Right lobe of liver (tissue), 6 donors: ENCODE measurements around the gene DDIT4L. TPM values are rescaled to one million over a fixed set of nuclear protein-coding genes. Genes with fewer than 3 reads are reported as not detected.

ENCODE experiments used
- ATAC-seq, 4 donors: fragments of 200-7000 bp; cut with Tn5 transposase; one replicate each; pipeline ENCODE4 v1.9.1; 2020; ENCODE audit warnings: mild to moderate bottlenecking in 4 of 4, moderate library complexity in 4 of 4
- DNase-seq, 3 donors: peaks; one replicate each; pipeline ENCODE4 v3.0.0-alpha.2; 2020
- H3K27ac ChIP-seq, 3 donors: fragments of 200-600 bp; one replicate each; pipeline ENCODE4 v1.8.0; 2022
- H3K27me3 ChIP-seq, 2 donors: fragments of 200-600 bp; one replicate each; pipeline ENCODE4 v1.8.0; 2022
- H3K36me3 ChIP-seq, 4 donors: fragments of 200-600 bp; sonication (generic) in 1 of 4; one replicate each; pipeline versions ENCODE4 v1.5.1 to v1.8.0; 2017 to 2022; ENCODE audit warnings: control low read depth in 1 of 4
- H3K4me1 ChIP-seq, 4 donors: fragments of 200-600 bp; sonication (generic) in 1 of 4; one replicate each; pipeline versions ENCODE4 v1.5.1 to v1.8.0; 2017 to 2022; ENCODE audit warnings: control low read depth in 1 of 4
- H3K4me3 ChIP-seq, 3 donors: fragments of 200-600 bp; one replicate each; pipeline ENCODE4 v1.8.0; 2022
- H3K9me3 ChIP-seq, 4 donors: fragments of 200-600 bp; sonication (generic) in 1 of 4; one replicate each; pipeline versions ENCODE4 v1.5.1 to v1.8.0; 2017 to 2022; ENCODE audit warnings: control low read depth in 1 of 4
- POLR2A ChIP-seq: fragments of 450-650 bp; IDR thresholded peaks from one replicate; pipeline ENCODE4 v1.6.1; 2017; ENCODE audit warnings: antibody characterized with exemption, mild to moderate bottlenecking
- WGBS: methylation state at CpG from one replicate; pipeline ENCODE4 v1.1.6; 2018; ENCODE audit warnings: low coverage, low lambda C conversion rate; ENCODE audit not compliant: insufficient coverage; ENCODE audit errors: missing lambda C conversion rate; 5-methylcytosine and 5-hydroxymethylcytosine counted together
- intact Hi-C, 2 donors: fragments of 100-400 bp; cut with DNase I; formaldehyde crosslinking; loops; one replicate each; pipeline versions ENCODE4 v1.11.2 to v1.14.1; 2022
- long read RNA-seq: library from polyadenylated mRNA; unstranded; transcript quantifications from one replicate; pipeline ENCODE4 v2.0.0, GENCODE V29; 2019
- total RNA-seq, 6 experiments: library from RNA; depleted of rRNA in 2 of 6; stranded (reverse); fragments of >200 nt in 2 of 6; fragmentation: NEBNext Ultra II Directional in 3 of 6; extraction: Animal tissue kit (Norgen Biotek cat#: 25700) in 3 of 6; gene quantifications; one replicate each; pipeline versions ENCODE4 v1.1.0 to v1.2.4, GENCODE V29; 2016 to 2023
- TF ChIP-seq, protein P1 (sequence below), 4 donors: fragments of 200-600 bp in 3 of 4; fragments of 450-650 bp in 1 of 4; IDR thresholded peaks; one replicate each; pipeline versions ENCODE4 v1.5.1 to v1.8.0; 2016 to 2022; ENCODE audit warnings: antibody characterized with exemption in 4 of 4, mild to moderate bottlenecking in 2 of 4
- donor health status: DM: no; HTN: yes; CAD: no.
- donor health status: DM: no; HTN: no; CAD: no.
- donor health status: DM: no; HTN: no; CAD: no.
- donor health status: DM: no; HTN: yes; CAD: no.
- donor health status: DM: no; HTN: yes; CAD: no.

The DDIT4L gene, protein sequence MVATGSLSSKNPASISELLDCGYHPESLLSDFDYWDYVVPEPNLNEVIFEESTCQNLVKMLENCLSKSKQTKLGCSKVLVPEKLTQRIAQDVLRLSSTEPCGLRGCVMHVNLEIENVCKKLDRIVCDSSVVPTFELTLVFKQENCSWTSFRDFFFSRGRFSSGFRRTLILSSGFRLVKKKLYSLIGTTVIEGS
- under 1 TPM; 0.07 to 0.46 (median 0.22) TPM for total RNA-seq
- long read RNA-seq: 0 reads

DNA sequence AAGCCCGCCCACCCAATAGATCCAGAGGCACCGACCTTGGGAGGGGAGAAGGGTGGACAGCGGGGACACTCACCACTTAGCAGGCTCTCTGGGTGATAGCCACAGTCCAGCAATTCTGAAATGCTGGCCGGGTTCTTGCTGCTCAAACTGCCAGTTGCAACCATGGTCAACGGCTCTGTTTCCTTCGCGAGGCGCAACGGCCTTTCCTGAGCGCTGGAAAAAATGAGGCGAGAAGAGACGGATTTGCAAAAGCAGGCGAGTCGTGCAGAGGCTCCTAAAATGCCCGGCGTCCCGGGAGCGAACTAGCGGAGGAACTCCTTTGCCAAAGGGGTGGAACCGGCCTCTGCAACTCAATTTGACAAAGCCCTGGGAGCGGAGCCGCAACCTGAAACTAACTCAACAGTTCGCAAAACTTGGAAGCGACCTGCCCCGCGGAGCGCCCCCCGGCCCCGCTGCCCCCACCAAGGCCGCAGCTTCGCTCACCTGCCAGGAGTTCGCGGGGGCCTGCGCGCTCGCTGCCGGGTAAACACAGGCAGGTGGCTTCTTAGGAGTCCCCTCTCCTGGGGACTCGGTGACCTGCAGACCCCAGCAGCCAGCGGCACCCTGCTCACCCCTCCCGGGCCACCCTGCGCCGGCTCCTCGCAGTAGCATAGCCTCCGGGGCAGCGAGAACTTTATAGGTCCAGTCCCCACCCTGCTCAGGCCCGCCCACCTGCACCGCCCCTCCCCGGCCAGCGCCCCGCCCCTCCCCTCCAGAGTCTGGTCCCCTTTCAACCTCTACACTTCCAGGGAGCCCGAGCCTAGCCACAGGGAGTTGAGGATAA, at the start of gene DDIT4L:
Gene DDIT4L (minus strand): TSS at position 649 of the 823 bp plus-strand sequence. CDS start 485 bp downstream, at position 164.
- no peaks in the 10 kb centered on the region for H3K27me3 ChIP-seq
- intact Hi-C loops: no loop called here
- ATAC-seq (peak; percentile 76 to 87 (median 84)), DNase-seq (peak; percentile 40 to 58 (median 53))
- H3K36me3 ChIP-seq: no peaks in the 10 kb centered on the region
- peaks cover 0 to 8% (median 3%) of the 10 kb centered on the region in 4 donors for H3K4me1 ChIP-seq
- TF ChIP-seq, protein P1, sequence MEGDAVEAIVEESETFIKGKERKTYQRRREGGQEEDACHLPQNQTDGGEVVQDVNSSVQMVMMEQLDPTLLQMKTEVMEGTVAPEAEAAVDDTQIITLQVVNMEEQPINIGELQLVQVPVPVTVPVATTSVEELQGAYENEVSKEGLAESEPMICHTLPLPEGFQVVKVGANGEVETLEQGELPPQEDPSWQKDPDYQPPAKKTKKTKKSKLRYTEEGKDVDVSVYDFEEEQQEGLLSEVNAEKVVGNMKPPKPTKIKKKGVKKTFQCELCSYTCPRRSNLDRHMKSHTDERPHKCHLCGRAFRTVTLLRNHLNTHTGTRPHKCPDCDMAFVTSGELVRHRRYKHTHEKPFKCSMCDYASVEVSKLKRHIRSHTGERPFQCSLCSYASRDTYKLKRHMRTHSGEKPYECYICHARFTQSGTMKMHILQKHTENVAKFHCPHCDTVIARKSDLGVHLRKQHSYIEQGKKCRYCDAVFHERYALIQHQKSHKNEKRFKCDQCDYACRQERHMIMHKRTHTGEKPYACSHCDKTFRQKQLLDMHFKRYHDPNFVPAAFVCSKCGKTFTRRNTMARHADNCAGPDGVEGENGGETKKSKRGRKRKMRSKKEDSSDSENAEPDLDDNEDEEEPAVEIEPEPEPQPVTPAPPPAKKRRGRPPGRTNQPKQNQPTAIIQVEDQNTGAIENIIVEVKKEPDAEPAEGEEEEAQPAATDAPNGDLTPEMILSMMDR (IDR thresholded peaks at IDR 0.05): no peak
- no peak for TF ChIP-seq POLR2A
- peak within 1 kb of the TSS; percentile 53 to 63 (median 59) for H3K4me3 ChIP-seq
- no peak within 1 kb of the TSS for H3K27ac ChIP-seq
- under 1% methylated on average over 14 of the region's 51 CpGs for WGBS
- no peaks in the 10 kb centered on the region for H3K9me3 ChIP-seq

DNA sequence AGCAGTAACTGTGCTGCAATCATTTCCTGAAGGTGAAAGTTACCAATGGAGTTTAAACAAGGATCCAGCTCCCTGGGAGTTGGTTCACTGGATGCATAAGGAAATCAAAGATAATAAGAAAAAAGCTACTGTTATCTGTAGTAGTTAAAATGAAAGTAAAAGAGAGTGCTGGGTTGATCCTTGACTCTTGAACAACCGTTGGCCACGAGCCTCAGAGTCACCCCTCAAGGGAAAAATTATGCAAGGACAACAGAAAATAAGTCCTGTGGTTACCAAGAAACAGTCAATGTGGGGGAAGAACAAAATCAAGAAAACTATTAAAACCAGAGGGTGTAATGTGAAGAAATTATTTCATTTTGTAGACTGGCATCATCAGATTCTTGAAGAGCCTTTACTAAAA, 49.7 kb upstream of the DDIT4L start:
- H3K9me3 ChIP-seq: no peaks in the 10 kb centered on the region
- no peaks in the 10 kb centered on the region for H3K36me3 ChIP-seq
- no peaks in the 10 kb centered on the region for H3K4me1 ChIP-seq
- no peaks in the 10 kb centered on the region for H3K27me3 ChIP-seq
- no peak overlapping the region for H3K4me3 ChIP-seq
- 7% methylated on average over 2 of the region's 2 CpGs for WGBS
- ATAC-seq: no peak
- TF ChIP-seq POLR2A: no peak
- TF ChIP-seq, protein P1 (IDR thresholded peaks at IDR 0.05): no peak
- intact Hi-C loops: no loop called here
- no peak overlapping the region for H3K27ac ChIP-seq
- no peak for DNase-seq

DNA sequence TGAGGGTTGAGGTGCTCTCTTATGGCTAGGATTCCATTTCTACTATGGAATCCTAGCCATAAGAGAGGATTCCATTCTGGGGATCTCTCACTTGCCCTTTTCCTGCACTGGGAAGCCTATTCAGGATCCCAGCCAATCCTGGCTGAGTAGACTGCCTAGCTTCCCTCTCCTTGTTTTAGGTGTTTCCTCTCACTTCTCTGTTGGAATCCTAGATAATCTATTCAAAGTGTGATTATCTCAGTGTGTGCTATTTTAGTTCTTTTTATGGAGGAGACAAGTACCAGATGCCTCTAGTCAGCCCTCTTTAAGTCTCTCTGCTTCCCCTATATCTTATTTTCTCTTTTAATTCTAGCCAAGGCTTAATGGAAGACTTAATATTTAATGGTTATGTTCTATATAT, 34.5 kb upstream of the DDIT4L start:
- DNase-seq (no peak), ATAC-seq (no peak)
- H3K27me3 ChIP-seq: no peaks in the 10 kb centered on the region
- H3K4me1 ChIP-seq: no peaks in the 10 kb centered on the region
- H3K36me3 ChIP-seq: no peaks in the 10 kb centered on the region
- TF ChIP-seq POLR2A: no peak
- TF ChIP-seq, protein P1 (IDR thresholded peaks at IDR 0.05): no peak
- H3K9me3 ChIP-seq: peaks cover 0 to 3% (median 0%) of the 10 kb centered on the region in 4 donors
- no peak overlapping the region for H3K4me3 ChIP-seq
- intact Hi-C loops: no loop called here
- no peak overlapping the region for H3K27ac ChIP-seq

DNA sequence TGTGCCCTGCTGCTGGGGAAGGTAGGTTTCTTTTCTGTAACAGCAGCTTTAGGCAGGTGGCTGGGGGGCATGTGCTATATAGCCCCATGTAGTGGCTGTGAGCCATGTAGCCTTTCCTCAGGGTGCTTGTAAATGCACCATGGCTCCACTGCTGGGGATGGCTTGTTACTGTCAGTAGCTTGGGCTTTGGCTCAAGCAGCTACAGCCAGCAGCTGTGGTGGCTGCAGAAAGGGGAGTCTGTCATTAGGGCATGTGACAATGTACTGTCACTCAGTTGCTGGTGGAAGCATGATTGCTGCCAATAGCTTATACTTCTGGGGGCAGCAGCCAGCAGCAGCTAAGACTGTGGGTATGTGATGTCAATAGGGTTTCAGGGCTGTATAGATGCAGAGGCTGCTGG, 33.9 kb upstream of the DDIT4L start:
- intact Hi-C loops: no loop called here
- H3K4me3 ChIP-seq: no peak overlapping the region

More for the DNA sequence above, 33.9 kb upstream of the DDIT4L start:
- DNase-seq: no peak
- H3K9me3 ChIP-seq: peaks cover 0 to 3% (median 0%) of the 10 kb centered on the region in 4 donors
- no peaks in the 10 kb centered on the region for H3K36me3 ChIP-seq
- no peak for TF ChIP-seq POLR2A
- TF ChIP-seq, protein P1 (IDR thresholded peaks at IDR 0.05): no peak
- no peaks in the 10 kb centered on the region for H3K27me3 ChIP-seq
- no peak for ATAC-seq
- H3K4me1 ChIP-seq: no peaks in the 10 kb centered on the region
- no peak overlapping the region for H3K27ac ChIP-seq
